CD8-positive, alpha-beta memory T cell (primary cell): ENCODE data around the gene ATG12. TPM values are rescaled to one million over a fixed set of nuclear protein-coding genes. Genes with fewer than 3 reads are reported as not detected.

Source experiments
- CTCF ChIA-PET: fragments of 350-600 bp; sonication (Branson Sonifier 250); formaldehyde crosslinking; loops from one replicate; lab custom pipeline; 2021; ENCODE audit warnings: antibody characterized with exemption; lab: Charles Lee
- POLR2A ChIA-PET: fragments of 350-600 bp; sonication (Branson Sonifier 250); formaldehyde crosslinking; loops from one replicate; lab custom pipeline; 2021; ENCODE audit warnings: antibody characterized with exemption; lab: Charles Lee
- DNase-seq, 5 donors: peaks; one replicate each; pipeline versions ENCODE4 v3.0.0 to v3.0.0-alpha.2; 2020 to 2022; ENCODE audit warnings: mixed read lengths in 1 of 5
- H3K27ac ChIP-seq: one replicate; pipeline ENCODE4 v1.7.0; 2013; ENCODE audit warnings: low read depth, mild to moderate bottlenecking, low read length, moderate library complexity
- H3K27me3 ChIP-seq: 2 replicates; pipeline ENCODE4 v1.7.0; 2013; ENCODE audit warnings: low read length, mild to moderate bottlenecking; ENCODE audit not compliant: insufficient read depth, poor library complexity, severe bottlenecking
- H3K36me3 ChIP-seq: 2 replicates; pipeline ENCODE4 v1.7.0; 2013; ENCODE audit warnings: mild to moderate bottlenecking, low read length, moderate library complexity; ENCODE audit not compliant: insufficient read depth
- H3K4me1 ChIP-seq: 2 replicates; pipeline ENCODE4 v1.7.0; 2013; ENCODE audit warnings: mild to moderate bottlenecking, low read length, moderate library complexity; ENCODE audit not compliant: insufficient read depth
- H3K4me3 ChIP-seq: 2 replicates; pipeline ENCODE4 v1.7.0; 2013; ENCODE audit warnings: mild to moderate bottlenecking, low read length
- H3K9me3 ChIP-seq: 2 replicates; pipeline ENCODE4 v1.7.0; 2013; ENCODE audit warnings: mild to moderate bottlenecking, low read length
- H3K27ac Mint-ChIP-seq, 8 donors: one replicate each; pipeline ENCODE4 v1.8.0; 2020 to 2021; ENCODE audit warnings: mixed read lengths in 8 of 8, mild to moderate bottlenecking in 6 of 8, inconsistent platforms in 3 of 8, moderate library complexity in 3 of 8
- H3K27me3 Mint-ChIP-seq, 2 donors: one replicate each; pipeline ENCODE4 v1.8.0; 2020 to 2021; ENCODE audit warnings: mixed read lengths in 2 of 2, mild to moderate bottlenecking in 1 of 2, moderate library complexity in 1 of 2
- H3K36me3 Mint-ChIP-seq, 3 donors: one replicate each; pipeline ENCODE4 v1.8.0; 2020 to 2021; ENCODE audit warnings: mixed read lengths in 3 of 3, inconsistent platforms in 1 of 3, mild to moderate bottlenecking in 1 of 3
- H3K4me1 Mint-ChIP-seq, 3 donors: one replicate each; pipeline ENCODE4 v1.8.0; 2020 to 2021; ENCODE audit warnings: mixed read lengths in 3 of 3, inconsistent platforms in 1 of 3, mild to moderate bottlenecking in 1 of 3
- H3K4me3 Mint-ChIP-seq, 7 donors: one replicate each; pipeline ENCODE4 v1.8.0; 2020 to 2021; ENCODE audit warnings: mixed read lengths in 7 of 7, mild to moderate bottlenecking in 6 of 7, moderate library complexity in 4 of 7, inconsistent platforms in 2 of 7
- H3K9me3 Mint-ChIP-seq, 5 donors: one replicate each; pipeline ENCODE4 v1.8.0; 2020 to 2022; ENCODE audit warnings: mixed read lengths in 5 of 5, mild to moderate bottlenecking in 3 of 5, moderate library complexity in 2 of 5, inconsistent platforms in 1 of 5
- polyA plus RNA-seq: library from polyadenylated mRNA; unstranded; fragments of 300-500 nt; fragmentation: Illumina TruSeq; gene quantifications from one replicate; pipeline ENCODE4 v1.2.3, GENCODE V29; 2021
- total RNA-seq, 2 experiments: library from RNA; stranded (reverse); gene quantifications; one replicate each; pipeline ENCODE4 v1.2.3, GENCODE V29; 2021

The ATG12 gene
- total and polyA plus RNA-seq, 3 experiments from 2014 or later = 39.4 to 114 (median 44.6) TPM

DNA sequence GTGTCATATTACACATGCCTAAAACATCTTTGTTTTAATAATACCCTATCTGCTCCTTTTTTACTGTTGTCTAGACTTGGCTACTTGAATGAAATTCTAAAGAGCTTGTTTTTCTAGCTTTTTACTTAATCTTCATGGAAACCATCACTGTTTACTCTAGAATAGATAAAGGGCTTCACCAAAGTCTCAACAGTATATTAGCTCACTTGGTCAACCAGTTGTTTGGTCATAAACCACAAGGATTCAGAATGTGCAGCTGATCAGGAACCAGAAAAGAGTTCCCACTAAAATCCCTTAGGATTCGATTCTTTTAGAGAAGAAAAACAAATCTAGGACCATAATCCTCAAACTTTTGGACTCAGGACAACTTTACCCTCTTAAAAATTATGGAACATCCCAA lies 62.9 kb downstream of the ATG12 start:
- no peak for DNase-seq
- no peaks in the 10 kb centered on the region for H3K4me1 ChIP-seq
- no peaks in the 10 kb centered on the region for H3K27me3 ChIP-seq
- H3K27ac Mint-ChIP-seq = no peak overlapping the region
- ChIA-PET POLR2A (no interaction called here), CTCF (no interaction called here)
- H3K27ac ChIP-seq = no peak overlapping the region
- H3K36me3 ChIP-seq = no peaks in the 10 kb centered on the region
- H3K9me3 ChIP-seq = no peaks in the 10 kb centered on the region
- peaks cover 0 to 2% (median 0%) of the 10 kb centered on the region in 5 donors for H3K9me3 Mint-ChIP-seq
- H3K27me3 Mint-ChIP-seq = peaks cover 6 to 28% of the 10 kb centered on the region in 2 donors
- H3K4me3 Mint-ChIP-seq = no peak overlapping the region
- no peaks in the 10 kb centered on the region for H3K36me3 Mint-ChIP-seq
- H3K4me3 ChIP-seq = no peak overlapping the region
- no peaks in the 10 kb centered on the region for H3K4me1 Mint-ChIP-seq

Other genes starting within 250 kb of the ATG12 start
- 1 to 10 TPM in 1 of 2 experiments, under 1 TPM in 1; 0.72 to 1.4 TPM for gene TICAM2, start 239.1 kb downstream of the ATG12 start, total RNA-seq
- 0.29 TPM for gene TICAM2, start 239.1 kb downstream of the ATG12 start, polyA plus RNA-seq
- gene TMED7, start 215.5 kb downstream of the ATG12 start, total RNA-seq = 10 to 100 TPM; 47.7 to 47.8 TPM
- 32.7 TPM for gene TMED7, start 215.5 kb downstream of the ATG12 start, polyA plus RNA-seq
- gene CDO1, start 24.9 kb downstream of the ATG12 start, total RNA-seq = under 1 TPM in 1 of 2 experiments, not detected in 1; 0.16 TPM
- not detected for gene CDO1, start 24.9 kb downstream of the ATG12 start, polyA plus RNA-seq
- gene AP3S1, start 370 bp upstream of the ATG12 start, total RNA-seq = 10 to 100 TPM; 62.1 to 73.6 TPM
- 77.5 TPM for gene AP3S1, start 370 bp upstream of the ATG12 start, polyA plus RNA-seq
- gene LVRN, start 120.9 kb upstream of the ATG12 start, total RNA-seq = under 1 TPM in 1 of 2 experiments, not detected in 1; 0.18 TPM
- not detected for gene LVRN, start 120.9 kb upstream of the ATG12 start, polyA plus RNA-seq
- not detected for gene ARL14EPL, start 190.9 kb upstream of the ATG12 start, total RNA-seq
- not detected for gene ARL14EPL, start 190.9 kb upstream of the ATG12 start, polyA plus RNA-seq
- gene COMMD10, start 243.5 kb upstream of the ATG12 start, total RNA-seq = 10 to 100 TPM; 13.8 to 17.4 TPM
- 35.9 TPM for gene COMMD10, start 243.5 kb upstream of the ATG12 start, polyA plus RNA-seq